Measurements from ENCODE around the gene EHD4. TPM values are rescaled to one million over a fixed set of nuclear protein-coding genes. Genes with fewer than 3 reads are reported as not detected.

EHD4 gene
- 6.2 and 19.2 TPM in 2 replicates for total RNA-seq (ENCODE audit: low replicate concordance)

DNA sequence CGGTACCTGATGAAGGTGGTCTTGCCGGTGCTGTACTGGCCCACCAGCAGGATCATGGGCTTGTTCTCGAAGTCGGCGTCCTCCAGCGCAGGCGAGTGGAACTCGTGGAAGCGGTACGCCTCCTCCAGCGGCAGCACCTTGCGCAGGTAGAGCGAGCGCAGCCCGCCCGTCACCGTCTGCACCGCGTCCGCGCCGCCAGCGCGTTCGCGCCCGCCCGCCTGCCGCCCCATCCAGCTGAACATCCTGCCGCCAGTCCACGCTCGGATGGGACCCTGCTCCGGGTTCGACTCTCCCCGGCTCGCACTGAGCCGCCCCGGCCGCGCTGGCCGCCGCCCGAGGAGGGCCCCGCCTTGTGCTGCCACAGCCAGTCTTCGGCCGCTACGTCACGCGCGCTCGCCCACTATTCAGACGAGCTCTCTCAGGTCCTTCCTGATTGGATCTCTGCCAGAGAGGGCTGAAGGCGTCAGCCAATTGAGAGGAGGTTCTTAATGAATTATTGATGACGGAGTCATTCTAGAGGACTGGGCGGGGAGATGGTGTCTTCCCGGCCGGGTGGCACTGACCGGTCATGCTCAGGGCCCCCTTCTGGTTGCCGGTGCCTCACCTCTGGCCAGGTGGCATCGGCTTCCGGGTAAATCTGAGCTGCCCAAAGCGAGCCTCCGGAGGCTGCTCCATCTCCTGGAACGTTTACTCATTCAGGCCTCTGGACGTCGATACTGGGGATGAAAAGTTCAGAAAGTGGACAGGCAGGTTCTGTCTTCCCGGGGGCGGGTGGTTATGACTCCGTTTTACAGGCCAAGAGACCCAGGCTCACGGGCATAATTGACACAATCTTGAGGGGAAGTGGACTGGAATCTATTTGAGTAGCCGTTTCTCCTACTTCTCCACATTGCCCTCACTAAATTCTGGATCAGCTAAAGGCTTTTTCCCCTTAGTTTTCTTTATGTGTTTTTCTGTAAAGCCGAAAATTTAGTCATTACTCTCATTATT lies at the start of gene EHD4:
TSS of gene EHD4 (minus strand) at position 305 of the 990 bp plus-strand sequence. CDS start at position 242, 63 bp downstream.

DNA sequence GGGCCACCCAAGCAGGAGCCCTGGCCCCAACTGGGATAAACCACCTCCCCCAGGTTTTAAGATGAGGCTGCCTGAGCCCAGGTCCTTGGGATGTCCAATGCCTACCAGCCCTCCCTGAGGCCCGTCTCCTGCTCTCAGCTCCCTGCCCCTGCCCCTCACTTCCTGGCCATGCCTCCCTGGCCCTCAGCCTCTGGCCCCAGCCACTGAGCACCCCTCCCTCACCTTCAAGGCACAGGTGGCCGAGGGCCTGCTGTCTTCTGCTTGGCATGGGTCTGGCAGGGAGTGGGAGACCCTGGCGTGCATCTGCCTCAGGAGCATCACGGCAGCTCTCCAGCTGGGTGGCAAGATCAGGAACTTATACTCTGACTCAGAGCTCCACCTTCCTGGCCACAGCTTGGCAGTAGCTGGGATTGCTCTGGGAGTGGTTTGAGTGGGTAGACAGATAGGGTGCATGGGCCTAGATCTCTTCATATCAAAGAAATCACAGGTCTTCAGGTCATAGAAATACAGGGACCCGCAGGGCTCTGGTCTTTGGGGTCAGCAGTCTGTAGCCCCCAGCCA lies 48.4 kb upstream of the EHD4 start, which contains the start of gene PLA2G4E:
TSS of gene PLA2G4E (minus strand) at position 330 of the 561 bp plus-strand sequence. CDS start at position 318, 12 bp downstream.

DNA sequence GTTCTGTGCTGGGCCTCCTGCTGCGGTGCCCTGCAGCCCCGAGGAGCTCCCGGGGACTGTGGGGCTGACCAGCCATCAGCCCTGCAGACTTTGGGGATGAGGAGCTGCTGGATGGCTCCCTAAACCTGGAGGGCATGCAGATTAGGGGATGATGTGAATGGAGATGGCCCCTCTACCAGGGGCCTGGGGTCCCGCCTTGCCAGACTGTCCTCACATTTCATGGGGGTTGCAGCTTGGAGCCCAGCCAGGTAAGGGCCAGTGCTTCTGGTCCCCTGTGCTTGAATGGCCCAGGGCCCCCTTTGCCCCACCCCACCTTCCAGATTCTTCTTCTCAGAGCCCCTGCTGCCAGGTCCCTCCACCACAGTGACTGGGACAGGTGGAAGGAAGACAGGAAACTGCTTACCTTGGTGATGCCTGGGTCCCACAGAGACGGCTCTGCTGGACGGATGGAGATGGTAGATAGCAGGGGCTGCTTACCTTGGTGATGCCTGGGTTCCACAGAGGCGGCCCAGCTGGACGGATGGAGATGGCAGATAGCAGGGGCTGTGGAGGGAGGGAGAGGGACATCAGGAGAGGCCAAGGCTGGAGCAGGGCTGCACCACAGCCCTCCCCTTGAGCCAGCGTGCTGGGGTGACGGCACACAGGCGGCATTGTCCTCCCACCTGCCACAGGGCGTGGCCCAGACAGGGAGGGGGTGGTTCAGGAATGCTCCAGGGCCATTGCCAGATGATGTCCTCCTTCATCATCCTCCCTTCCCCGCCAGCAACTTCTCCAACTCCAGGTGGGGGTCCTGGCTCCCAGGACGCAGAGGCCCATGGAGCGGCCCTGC lies 78.7 kb downstream of the EHD4 start, which contains the start of gene SPTBN5:
TSS of gene SPTBN5 (minus strand) at position 632 of the 829 bp plus-strand sequence. CDS start at position 76, 556 bp downstream.

Other genes with a start within 250 kb of the EHD4 start
- gene MAPKBP1, start 198.1 kb downstream of the EHD4 start, total RNA-seq (ENCODE audit: low replicate concordance): 10.1 and 19.1 TPM in 2 replicates
- gene JMJD7, start 144.5 kb downstream of the EHD4 start, total RNA-seq (ENCODE audit: low replicate concordance): 2.3 and 4.8 TPM in 2 replicates
- gene PLA2G4B, start 133.7 kb downstream of the EHD4 start, total RNA-seq (ENCODE audit: low replicate concordance): 0.53 and 1.6 TPM in 2 replicates
- 0.12 and 0.23 TPM in 2 replicates for gene SPTBN5, start 78.5 kb downstream of the EHD4 start, total RNA-seq (ENCODE audit: low replicate concordance)
- not detected in 2 replicates for gene PLA2G4E, start 48.5 kb upstream of the EHD4 start, total RNA-seq (ENCODE audit: low replicate concordance)
- gene PLA2G4D, start 122.0 kb upstream of the EHD4 start, total RNA-seq (ENCODE audit: low replicate concordance): not detected in 2 replicates
- gene PLA2G4F, start 184.1 kb upstream of the EHD4 start, total RNA-seq (ENCODE audit: low replicate concordance): not detected in 2 replicates
- 32.3 and 39.1 TPM in 2 replicates for gene VPS39, start 235.7 kb upstream of the EHD4 start, total RNA-seq (ENCODE audit: low replicate concordance)